Stimulated activated CD4-positive, alpha-beta T cell treated with anti-CD3 and anti-CD28 coated beads, Interleukin-2, amount 100 ng/mL, for 4 hours (primary cell): ENCODE data around the gene ELFN1.

Source experiments
- DNase-seq: peaks from one replicate; pipeline ENCODE4 v3.0.0-alpha.2; 2020; ENCODE audit warnings: low read depth

ELFN1 gene

DNA sequence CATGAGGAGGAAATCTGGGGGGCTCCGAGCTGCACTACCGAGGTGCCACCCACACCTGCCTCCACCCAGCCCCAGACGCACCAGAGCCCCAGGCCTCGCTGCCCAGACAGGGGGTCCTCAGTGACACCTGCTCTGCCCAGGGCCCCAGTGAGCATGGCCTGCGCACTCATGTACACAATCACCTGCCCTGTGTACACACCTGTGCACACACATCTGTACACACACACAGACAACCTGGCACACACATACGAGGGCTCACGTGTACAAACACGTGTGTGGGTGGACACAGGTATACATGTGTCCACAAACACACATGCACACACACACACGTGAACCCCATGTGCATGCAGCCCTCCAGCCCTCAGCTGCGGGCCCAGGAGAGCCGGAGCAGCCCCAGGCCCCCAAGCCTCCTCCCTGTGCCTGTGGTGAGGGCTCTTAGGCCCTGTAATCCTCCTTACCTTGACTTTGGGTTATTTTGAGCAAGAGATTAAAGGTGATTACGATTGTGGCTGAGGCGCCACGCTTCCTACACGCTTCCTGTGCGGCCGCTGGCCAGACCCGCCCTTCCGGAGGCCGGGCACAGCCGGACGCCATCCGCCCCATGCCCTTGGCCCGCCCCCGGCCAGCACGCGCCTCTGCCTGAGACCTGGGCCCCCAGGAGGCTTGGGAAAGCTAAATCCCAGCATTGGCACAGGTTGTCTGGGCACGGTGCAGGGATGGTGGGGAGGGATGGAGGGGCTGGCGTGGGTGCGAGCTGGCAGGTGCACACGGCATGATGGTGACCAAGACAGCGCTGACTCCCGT, 71.9 kb downstream of the ELFN1 start:
- no peak for DNase-seq

DNA sequence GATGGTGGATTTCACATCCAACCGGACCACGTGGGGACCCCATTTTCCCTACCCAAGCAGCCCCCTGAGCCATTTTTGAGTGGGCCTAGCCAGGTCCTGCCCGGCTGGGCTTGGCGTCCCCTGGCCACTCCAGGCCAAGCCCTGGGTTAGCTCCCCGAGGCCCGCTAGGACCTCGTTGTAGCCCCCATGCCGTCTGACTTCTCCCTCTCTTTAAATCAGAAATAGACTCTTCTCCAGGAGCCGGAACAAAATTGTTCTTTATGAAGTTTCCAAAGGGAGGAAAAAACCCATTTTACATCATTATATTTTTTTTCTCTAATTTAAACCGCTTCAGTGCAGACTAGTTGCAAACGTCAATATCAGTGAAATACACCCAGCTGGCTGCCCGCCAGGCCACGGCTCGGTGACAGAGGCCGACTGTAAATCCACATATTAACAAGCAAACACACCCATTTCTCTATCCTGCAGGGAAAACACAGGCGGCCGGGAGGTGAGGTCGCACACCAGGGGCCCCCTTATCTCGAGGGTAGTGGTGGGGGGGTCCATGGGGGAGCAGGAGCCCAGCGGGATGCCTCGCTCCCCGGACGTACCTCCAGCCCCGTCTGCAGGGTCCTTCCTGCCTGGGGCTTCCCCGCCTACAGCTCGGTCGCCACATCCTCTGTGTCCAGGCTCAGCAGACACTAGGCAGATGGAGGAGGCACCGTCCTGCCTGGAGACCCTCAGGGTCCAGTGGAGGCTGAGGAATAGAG, 72.7 kb downstream of the ELFN1 start:
- DNase-seq = no peak

DNA sequence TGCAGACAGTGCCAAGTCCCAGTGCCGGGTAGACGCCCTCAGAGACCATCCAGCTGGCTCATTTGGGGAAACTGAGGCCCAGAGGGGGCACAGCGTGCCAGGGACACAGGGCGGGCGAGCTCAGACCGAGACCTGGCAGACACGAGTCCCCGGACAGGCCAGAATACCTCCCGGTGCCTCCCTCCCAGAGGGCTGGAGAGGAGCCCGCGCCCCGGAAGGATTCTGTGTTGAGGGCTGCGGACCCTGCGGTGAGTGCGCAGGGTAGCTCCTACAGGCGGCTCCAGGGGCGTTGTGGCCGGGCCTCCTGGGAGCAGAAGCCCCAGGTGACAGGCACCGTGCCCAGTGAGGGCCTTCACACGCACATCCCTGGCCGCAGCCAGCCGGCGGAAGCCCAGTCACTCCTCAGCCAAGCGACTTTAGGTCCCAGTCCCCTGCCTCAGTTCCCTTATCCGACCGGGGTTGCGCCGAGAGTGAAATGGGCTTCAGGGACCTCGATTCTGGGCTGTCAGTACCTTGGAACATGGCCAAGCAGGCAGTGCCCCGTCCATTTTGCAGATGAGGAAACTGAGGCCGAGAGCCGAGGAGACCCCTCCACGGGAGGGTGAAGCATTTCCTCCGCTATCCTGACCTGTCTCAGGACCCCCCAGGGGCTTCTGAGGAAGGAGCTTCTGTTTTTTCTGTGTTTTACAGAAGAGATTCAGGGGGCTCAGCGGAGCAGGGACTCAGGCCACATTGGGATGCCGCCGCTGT, 73.6 kb downstream of the ELFN1 start:
- no peak for DNase-seq

DNA sequence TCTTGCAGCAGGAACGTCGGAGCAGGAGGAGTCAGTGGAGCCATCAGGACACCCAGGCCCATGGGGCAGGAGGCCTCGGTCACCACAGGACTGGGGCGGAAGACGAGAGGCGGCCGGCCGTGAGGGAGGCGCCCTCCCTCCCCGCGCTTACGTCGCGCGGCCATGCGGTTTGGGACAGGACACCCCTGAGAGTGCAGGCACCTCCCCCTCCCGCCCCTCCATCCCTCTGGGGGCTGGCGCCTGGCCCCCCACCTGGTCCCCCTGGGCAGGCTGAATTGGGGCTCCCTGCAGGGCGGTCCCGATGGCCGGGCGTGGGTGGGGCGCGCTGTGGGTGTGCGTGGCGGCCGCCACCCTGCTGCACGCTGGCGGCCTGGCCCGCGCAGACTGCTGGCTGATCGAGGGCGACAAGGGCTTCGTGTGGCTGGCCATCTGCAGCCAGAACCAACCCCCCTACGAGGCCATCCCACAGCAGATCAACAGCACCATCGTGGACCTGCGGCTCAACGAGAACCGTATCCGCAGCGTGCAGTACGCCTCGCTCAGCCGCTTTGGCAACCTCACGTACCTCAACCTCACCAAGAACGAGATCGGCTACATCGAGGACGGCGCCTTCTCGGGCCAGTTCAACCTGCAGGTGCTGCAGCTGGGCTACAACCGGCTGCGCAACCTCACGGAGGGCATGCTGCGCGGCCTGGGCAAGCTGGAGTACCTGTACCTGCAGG, 74.4 kb downstream of the ELFN1 start:
- DNase-seq = no peak

DNA sequence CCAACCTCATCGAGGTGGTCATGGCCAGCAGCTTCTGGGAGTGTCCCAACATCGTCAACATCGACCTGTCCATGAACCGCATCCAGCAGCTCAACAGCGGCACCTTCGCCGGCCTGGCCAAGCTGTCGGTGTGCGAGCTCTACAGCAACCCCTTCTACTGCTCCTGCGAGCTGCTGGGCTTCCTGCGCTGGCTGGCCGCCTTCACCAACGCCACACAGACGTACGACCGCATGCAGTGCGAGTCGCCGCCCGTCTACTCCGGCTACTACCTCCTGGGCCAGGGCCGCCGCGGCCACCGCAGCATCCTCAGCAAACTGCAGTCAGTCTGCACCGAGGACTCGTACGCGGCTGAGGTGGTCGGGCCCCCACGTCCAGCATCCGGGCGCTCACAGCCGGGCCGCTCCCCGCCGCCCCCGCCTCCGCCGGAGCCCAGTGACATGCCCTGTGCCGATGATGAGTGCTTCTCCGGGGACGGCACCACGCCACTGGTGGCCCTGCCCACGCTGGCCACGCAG, 75.0 kb downstream of the ELFN1 start:
- DNase-seq = no peak

DNA sequence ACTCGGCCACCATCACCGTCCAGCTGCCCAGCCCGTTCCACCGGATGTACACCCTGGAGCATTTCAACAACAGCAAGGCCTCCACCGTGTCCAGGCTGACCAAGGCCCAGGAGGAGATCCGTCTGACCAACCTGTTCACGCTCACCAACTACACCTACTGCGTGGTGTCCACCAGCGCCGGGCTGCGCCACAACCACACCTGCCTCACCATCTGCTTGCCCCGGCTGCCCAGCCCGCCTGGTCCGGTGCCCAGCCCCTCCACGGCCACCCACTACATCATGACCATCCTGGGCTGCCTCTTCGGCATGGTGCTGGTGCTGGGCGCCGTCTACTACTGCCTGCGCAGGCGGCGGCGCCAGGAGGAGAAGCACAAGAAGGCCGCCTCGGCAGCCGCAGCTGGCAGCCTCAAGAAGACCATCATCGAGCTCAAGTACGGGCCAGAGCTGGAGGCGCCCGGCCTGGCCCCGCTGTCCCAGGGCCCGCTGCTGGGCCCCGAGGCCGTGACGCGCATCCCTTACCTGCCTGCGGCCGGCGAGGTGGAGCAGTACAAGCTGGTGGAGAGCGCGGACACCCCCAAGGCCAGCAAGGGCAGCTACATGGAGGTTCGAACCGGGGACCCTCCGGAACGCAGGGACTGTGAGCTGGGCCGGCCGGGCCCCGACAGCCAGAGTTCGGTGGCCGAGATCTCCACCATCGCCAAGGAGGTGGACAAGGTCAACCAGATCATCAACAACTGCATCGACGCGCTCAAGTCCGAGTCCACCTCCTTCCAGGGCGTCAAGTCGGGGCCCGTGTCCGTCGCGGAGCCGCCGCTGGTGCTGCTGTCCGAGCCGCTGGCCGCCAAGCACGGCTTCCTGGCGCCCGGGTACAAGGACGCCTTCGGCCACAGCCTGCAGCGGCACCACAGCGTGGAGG, 75.8 kb downstream of the ELFN1 start:
- DNase-seq = no peak

DNA sequence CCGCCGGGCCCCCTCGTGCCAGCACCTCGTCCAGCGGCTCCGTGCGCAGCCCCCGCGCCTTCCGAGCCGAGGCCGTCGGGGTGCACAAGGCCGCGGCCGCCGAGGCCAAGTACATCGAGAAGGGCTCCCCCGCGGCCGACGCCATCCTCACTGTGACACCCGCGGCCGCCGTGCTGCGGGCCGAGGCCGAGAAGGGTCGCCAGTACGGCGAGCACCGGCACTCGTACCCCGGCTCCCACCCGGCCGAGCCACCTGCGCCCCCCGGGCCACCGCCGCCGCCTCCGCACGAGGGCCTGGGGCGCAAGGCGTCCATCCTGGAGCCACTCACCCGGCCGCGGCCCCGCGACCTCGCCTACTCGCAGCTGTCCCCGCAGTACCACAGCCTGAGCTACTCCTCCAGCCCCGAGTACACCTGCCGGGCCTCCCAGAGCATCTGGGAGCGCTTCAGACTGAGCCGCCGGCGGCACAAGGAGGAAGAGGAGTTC, 76.5 kb downstream of the ELFN1 start:
- no peak for DNase-seq

DNA sequence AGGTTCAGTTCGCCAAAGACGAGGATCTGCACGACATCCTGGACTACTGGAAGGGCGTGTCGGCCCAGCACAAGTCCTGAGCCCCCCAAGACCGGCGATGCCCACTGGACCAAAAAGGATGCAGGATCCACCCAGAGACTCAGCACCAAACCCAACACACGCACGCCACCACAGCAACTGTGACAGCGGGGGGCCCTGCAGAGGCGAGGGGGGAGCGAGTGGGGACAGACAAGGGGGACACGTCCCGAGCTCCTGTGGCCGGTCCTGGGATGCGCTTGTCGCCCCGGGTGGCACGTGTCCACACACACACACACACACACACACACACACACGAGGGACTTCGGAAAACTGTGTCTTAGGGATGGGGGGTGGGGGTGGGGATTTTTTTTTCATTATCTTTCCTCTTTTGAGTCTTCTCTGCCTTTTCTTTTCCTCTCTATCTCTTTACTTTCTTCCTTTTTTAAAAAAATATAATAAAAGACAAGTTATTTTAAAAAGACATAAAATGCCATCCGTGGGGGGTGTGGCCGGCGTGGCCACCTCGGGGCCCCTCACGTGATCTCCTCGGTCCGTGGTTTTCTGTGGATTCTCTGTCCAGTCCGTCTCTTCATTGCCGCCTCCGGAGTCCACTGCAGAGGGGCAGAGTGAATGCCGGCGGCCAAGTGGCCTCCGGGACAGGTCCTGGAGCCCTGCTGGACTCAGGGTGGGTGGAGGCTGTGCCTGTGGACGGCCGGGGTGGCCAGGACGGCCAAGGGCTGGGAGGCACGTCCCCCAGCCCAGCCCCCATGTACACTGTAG, 77.1 kb downstream of the ELFN1 start:
- no peak for DNase-seq

DNA sequence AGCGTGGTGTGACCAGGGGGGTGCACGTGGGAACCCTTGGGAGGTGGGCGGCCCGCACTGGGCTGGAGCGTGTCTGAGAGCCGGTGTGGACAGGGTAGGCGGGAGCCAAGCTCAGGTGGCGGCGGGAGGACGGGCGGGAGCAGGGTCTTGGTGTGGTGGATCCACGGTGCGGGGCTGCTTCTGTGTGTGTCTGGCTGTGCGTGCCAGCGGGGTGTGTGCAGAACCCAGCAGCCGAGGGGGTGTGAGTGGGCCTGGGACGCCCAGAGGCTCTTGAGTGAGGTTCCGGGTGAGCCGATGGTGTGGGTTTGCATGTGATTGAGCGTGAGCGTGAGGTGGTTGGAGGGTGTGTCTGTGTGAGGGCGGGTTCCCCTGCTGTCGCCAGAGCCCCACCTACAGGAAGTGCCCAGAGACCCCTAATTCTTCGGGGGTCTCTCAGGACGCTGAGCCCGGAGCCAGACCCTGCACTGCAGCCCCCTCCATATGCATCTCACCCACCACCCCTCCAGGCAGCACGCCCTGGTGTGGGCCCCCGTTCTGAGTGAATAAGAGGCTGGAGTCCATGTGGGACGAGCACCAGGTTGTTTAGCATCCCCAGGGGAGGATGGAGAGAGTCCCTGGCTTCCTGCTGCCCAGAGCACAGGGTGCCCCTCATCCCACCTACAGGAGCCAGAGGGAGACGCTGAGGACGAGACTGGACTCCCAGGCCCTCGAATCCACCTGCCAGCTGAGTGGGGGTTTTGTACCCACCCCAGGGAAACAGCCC, 78.2 kb downstream of the ELFN1 start:
- no peak for DNase-seq

DNA sequence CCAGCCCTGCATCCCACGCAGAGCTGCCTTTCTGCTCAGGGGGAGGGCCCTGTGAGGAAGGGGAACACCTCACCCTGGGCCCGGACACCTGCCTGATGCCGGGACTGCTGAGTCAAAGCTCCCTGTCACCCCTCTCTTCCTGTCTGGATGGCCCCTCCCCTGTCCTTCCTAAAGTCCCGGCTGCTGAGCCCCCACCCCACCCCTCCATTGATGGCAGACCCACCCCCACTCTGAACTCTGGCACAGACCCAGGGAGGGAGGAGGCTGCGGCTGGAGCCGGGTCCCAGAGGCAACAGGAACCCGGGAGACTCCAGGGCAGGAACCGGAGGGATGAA, 78.7 kb downstream of the ELFN1 start:
- DNase-seq = no peak

DNA sequence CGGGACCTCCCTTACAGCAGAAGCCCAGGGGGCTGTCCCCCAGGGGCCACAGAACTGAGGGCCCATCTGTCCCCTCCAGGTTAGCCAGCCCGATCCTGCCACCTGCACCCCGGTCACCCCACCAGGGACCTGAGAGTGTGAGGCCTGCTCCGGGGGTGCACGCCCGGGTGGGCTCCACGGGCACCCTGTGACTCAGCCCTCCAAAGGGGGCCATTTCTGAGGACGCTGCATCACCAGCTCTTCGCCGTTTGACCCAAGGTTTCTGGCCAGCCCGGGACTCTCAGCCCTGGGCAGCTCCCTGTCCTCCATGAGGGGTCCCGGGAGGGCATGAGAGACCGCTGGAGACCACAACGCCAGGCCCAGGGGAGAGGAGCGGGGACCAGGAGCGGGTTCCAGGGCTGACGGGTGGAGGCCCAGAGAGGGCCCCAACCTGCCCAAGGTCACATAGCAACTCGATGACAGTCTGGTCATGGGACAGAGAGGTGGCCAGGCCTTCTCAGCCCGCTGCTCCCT, 79.3 kb downstream of the ELFN1 start:
- DNase-seq = no peak

DNA sequence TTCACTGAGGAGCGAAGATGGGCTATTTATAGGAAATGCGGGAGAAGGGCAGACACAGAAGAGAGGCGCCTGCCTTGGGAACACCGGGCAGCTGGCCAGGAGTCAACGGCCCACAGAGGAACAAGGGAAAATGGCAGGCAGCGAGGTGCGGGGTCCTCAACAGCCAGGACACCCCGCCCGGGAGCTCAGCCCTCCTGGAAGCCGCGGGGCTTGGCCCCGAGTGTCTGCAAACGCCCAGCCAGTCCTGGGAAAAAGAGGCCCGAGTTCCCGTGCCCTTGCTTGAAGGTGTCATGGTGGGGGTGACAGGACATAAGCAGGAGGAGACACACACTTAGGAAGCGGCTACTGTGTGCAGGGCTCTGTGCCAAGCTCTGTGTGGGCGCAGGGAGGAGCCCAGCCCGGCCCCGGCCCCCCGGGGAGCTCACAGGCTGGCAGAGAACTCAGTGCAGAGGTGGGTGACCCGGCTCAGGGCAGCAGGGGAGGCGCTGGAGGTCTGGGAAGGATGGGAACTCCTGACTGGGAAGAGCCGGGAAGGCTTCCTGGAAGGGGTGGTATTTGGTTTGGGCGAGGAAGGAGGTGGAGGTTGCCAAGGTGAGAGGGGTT, 79.9 kb downstream of the ELFN1 start:
- DNase-seq = no peak

DNA sequence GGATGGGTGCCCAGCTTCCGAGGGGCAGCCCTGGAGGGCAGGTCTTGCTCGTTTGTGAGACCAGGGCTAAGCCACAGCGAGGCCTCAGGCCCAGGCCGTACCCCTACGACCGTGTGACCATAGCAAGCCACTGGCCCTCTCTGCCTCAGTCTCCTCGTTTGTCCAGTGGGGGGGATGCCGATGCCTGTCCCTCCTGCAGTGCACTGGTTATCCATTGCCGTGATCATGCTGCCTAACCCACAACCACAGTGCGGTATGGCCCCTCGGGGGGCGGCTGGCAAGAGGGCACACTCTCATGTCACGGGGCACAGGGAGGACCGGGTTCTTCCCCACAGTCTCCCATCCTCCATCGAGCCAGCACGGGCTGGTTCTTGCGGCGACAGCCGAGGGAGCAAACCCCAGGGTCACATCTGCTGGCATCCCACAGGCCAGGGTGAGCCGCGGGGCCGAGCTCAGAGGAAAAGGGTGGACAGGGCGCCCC, 80.5 kb downstream of the ELFN1 start:
- DNase-seq = no peak

DNA sequence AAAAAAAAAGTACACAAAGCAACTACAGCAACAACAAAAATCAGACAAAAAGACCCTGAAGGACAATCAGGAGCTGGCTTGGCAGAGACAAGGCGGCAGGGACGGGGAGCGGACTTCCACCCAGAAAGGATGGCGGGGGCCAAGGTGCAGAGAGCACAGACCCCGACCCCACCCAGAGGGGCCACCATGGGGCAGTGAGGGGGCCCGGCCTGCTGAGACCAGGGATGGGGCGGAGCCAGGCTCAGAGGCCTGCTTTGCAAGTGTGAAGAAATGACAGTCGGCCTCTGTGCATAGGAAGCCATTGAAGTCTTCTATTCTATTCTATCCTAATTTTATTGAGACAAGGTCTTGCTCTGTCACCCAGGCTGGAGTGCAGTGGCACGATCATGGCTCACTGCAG, 82.0 kb downstream of the ELFN1 start:
- no peak for DNase-seq

DNA sequence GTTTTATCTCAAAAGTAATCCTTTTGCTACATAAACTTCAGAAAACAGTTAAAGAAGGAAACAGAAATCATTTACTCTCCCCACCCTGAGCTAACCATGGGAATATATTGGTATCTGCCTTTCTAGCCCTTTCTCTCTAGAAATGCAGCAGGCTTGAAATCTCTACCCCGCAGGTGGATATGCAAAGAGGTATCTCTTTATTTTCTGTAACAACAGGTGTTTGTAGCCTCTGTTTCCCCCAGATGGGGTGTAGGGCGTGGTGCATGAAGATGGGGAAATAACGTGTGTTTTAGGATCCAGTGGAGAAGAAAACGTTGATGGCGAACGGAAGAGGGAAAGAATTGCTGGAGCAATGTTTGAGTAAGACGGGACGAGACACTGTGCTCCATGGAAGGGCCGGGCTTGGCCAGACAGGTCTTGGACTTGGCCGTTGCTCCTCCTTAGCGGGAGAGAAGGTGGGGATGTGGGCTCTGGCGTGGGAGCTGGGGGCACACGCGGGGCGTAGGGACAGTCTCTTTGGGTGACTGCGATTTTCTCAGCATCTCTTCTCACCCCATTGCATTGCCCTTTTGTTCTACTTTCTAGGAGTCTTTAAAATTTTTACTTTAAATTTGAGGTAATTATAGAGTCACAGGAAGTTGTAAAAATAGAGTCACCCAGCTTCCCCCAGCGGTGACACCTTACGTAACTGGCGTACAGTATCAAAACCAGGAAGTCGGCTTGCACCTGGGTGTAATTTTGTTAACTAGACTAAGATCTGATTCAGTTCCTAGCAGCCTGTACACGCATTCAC, 82.9 kb downstream of the ELFN1 start:
- no peak for DNase-seq

DNA sequence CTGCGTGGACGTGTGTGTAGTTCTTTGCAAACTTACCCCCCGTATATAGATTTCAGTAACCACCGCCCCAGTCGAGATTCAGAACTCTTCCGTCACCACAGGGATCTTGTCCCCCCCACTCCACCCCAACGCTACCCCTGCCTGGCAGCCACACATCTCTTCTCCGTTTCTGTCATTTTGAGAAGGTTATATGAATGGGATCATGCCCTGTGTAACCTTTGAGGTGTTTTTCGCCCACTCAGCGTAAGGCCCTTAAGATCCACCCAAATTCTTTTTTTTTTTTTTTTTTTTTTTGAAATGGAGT, 83.4 kb downstream of the ELFN1 start:
- DNase-seq = no peak

DNA sequence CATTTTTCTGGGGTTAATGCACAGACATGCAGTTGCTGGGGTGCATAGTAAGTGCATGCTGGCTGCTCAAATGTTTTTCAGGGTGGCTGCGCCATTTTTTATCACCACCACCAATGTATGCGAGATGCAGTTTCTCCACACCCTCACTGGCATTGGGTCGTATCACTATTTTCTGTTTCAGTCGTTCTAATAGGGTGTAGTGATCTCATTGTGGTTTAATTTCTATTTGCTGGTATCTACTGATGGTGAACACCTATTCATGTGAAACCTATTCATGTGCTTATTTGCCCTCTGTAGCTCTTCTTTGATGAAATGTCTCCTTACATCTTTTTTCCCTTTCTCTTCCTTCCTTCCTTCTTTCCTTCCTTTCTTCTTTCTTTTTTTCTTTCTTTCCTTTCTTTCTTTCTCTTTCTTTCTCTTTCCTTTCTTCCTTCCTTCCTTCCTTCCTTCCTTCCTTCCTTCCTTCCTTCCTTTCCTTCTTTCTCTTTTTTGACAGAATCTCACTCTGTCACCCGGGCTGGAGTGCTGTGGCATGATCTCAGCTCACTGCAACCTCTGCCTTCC, 84.3 kb downstream of the ELFN1 start:
- no peak for DNase-seq
